ENCODE measurements around the gene ABR.

DNA sequence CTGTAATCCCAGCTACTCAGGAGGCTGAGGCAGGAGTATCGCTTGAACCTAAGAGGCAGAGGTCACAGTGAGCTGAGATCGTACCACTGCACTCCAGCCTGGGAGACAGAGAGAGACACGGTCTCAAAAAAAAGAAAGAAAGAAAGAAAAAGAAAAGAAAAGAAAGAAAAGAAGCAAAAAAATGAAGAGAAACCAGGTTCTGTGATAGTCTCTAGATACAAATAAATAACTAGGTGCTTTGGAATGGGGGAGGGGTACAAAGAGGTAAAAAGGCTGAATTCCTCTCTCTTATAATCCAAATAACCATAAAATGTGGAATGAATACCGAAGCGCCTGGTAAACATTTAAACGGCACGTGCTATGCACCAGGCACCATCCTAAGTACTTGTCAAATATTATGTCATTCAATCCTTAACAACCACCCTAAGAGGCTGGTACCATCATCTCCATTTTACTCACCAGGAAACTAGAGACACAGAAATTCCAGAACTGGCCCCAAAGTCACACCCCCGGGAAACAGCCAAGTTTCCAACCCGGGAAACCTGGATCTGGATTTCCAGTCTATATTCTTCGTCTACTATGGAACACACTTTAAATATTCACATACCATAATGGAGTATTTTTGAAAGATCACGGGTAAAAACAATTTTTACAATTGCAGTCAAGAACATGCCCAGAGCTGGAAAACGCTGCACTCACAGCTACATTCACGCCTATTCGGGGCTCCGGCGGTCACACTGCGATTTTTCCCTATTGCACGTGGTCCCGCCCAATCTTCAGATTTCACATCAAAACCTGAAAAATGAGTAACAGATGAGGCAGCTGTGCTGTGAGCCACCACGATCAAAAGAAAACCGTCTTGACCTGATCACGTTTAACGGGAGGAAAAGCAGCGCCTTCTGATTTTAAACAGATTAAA lies 210.7 kb downstream of the ABR start:
- TF ChIP-seq, protein P1, sequence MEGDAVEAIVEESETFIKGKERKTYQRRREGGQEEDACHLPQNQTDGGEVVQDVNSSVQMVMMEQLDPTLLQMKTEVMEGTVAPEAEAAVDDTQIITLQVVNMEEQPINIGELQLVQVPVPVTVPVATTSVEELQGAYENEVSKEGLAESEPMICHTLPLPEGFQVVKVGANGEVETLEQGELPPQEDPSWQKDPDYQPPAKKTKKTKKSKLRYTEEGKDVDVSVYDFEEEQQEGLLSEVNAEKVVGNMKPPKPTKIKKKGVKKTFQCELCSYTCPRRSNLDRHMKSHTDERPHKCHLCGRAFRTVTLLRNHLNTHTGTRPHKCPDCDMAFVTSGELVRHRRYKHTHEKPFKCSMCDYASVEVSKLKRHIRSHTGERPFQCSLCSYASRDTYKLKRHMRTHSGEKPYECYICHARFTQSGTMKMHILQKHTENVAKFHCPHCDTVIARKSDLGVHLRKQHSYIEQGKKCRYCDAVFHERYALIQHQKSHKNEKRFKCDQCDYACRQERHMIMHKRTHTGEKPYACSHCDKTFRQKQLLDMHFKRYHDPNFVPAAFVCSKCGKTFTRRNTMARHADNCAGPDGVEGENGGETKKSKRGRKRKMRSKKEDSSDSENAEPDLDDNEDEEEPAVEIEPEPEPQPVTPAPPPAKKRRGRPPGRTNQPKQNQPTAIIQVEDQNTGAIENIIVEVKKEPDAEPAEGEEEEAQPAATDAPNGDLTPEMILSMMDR (IDR thresholded peaks at IDR 0.05), result no peak
- TF ChIP-seq POLR2A (IDR thresholded peaks at IDR 0.05), result no peak
